Adipocyte (in vitro differentiated cells): ENCODE data around the gene GPR45.
A peak's percentile ranks its signal among the peaks of the same experiment; 100 is the strongest.

Source experiments
- DNase-seq: peaks from one replicate; pipeline ENCODE4 v3.0.0-alpha.2; 2015; ENCODE audit warnings: low read depth
- H3K27me3 ChIP-seq: replicated peaks from 2 replicates; pipeline ENCODE4 v1.7.0; 2013; ENCODE audit warnings: mild to moderate bottlenecking, low read length, moderate library complexity; ENCODE audit not compliant: control insufficient read depth, insufficient read depth
- H3K36me3 ChIP-seq: 2 replicates; pipeline ENCODE4 v1.7.0; 2013; ENCODE audit warnings: low read length, mild to moderate bottlenecking, moderate library complexity; ENCODE audit not compliant: control insufficient read depth, insufficient read depth, severe bottlenecking
- H3K4me1 ChIP-seq: 2 replicates; pipeline ENCODE4 v1.7.0; 2013; ENCODE audit warnings: mild to moderate bottlenecking, low read length, moderate library complexity; ENCODE audit not compliant: control insufficient read depth, insufficient read depth
- H3K4me3 ChIP-seq: 2 replicates; pipeline ENCODE4 v1.7.0; 2013; ENCODE audit warnings: mild to moderate bottlenecking, low read length, moderate library complexity
- H3K9ac ChIP-seq: 2 replicates; pipeline ENCODE4 v1.7.0; 2013; ENCODE audit warnings: mild to moderate bottlenecking, low read length, moderate library complexity
- H3K9me3 ChIP-seq: 2 replicates; pipeline ENCODE4 v1.7.0; 2013; ENCODE audit warnings: mild to moderate bottlenecking, low read length, moderate library complexity; ENCODE audit not compliant: control insufficient read depth

Gene GPR45

GRCh38 chr2:105278654-105279053, 37.1 kb downstream of the GPR45 start:
- Histone ChIP-seq H3K27me3 (no peaks in the 10 kb centered on the region), H3K4me3 (no peak overlapping the region), H3K36me3 (peaks cover 49% of the 10 kb centered on the region), H3K9me3 (no peaks in the 10 kb centered on the region), H3K9ac (no peak overlapping the region), H3K4me1 (peaks cover 9% of the 10 kb centered on the region)
- no peak for DNase-seq

GRCh38 chr2:105279126-105279525, 37.6 kb downstream of the GPR45 start:
- Histone ChIP-seq H3K9ac (no peak overlapping the region), H3K36me3 (peaks cover 47% of the 10 kb centered on the region), H3K4me3 (no peak overlapping the region), H3K4me1 (peaks cover 9% of the 10 kb centered on the region), H3K27me3 (no peaks in the 10 kb centered on the region), H3K9me3 (no peaks in the 10 kb centered on the region)
- DNase-seq = peak; percentile 17

DNA sequence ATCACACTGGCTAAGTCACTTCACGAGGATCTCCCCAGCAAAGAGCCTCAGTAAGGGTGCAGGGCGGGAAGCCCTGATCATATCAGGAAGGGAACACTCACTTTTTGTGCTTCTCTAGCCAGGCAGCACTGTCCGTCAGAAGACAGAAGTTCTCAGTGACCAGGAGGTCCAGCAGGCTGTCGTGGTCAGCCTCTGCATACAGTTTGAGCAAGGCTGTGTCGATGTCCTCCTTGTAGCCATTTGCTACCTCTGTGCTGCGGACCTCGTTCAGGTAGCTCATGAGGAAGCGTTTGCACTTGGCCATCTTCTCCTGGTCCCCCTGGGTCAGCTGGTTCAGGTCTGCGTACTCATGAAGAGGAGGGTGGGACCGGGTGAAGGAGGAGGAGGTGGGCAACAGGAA, 38.7 kb downstream of the GPR45 start:
- Histone ChIP-seq H3K4me3 (no peak overlapping the region), H3K4me1 (peaks cover 9% of the 10 kb centered on the region), H3K9me3 (no peaks in the 10 kb centered on the region), H3K27me3 (no peaks in the 10 kb centered on the region), H3K36me3 (peaks cover 47% of the 10 kb centered on the region), H3K9ac (no peak overlapping the region)
- no peak for DNase-seq

DNA sequence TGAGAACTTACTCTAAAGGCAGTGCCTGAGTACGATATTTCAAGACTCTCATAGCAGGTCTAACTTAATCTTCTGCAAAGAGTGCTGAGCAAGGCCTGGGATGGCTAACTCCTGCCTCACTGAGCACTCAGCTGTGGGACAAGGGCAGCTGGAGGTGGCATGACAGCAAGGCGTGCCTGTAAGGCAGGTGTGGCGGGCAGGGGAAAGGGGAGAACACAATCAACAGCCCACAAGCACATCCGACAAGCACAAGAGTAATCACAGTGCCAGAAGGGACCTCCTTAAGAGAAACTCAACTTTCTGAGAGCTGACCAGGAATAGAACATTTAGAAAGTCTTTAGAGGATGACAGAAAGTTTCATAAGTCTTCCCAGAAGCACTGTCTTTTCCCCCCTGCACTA, 42.0 kb downstream of the GPR45 start:
- Histone ChIP-seq H3K27me3 (no peaks in the 10 kb centered on the region), H3K4me1 (peaks cover 9% of the 10 kb centered on the region), H3K9me3 (no peaks in the 10 kb centered on the region), H3K9ac (no peak overlapping the region), H3K4me3 (no peak overlapping the region), H3K36me3 (peaks cover 41% of the 10 kb centered on the region)
- no peak for DNase-seq

GRCh38 chr2:105287692-105288091, 46.1 kb downstream of the GPR45 start:
- Histone ChIP-seq H3K4me3 (no peak overlapping the region), H3K9me3 (no peaks in the 10 kb centered on the region), H3K36me3 (peaks cover 57% of the 10 kb centered on the region), H3K27me3 (no peaks in the 10 kb centered on the region), H3K4me1 (peaks cover 5% of the 10 kb centered on the region), H3K9ac (no peak overlapping the region)
- DNase-seq = peak; percentile 49

DNA sequence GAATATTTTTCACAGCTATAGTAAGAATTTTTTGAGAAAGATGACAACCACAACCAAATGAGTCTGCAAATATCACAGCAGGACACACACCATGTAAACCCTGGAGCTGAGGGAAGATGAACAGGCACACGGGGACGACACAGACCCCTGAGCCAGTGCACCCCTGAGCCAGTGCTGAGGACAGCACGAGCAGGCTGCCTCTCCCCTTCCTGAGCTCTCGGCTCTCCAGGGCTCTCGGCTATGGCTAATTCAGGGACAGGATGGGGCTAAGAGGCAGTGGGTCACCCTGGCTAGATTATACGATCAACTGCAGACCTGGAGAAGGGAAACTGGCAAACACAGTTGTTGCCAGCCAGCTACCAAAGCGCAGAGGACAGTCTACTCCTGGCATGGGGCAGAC, 46.6 kb downstream of the GPR45 start:
- H3K4me3 ChIP-seq = no peak overlapping the region
- DNase-seq = no peak
- H3K9ac ChIP-seq = no peak overlapping the region
- peaks cover 57% of the 10 kb centered on the region for H3K36me3 ChIP-seq
- no peaks in the 10 kb centered on the region for H3K27me3 ChIP-seq
- H3K4me1 ChIP-seq = peaks cover 5% of the 10 kb centered on the region
- no peaks in the 10 kb centered on the region for H3K9me3 ChIP-seq

- peaks cover 48% of the 10 kb centered on the region for H3K36me3 ChIP-seq
- H3K9me3 ChIP-seq = no peaks in the 10 kb centered on the region
- peaks cover 5% of the 10 kb centered on the region for H3K4me1 ChIP-seq
- DNase-seq = no peak
- H3K9ac ChIP-seq = no peak overlapping the region
- H3K27me3 ChIP-seq = no peaks in the 10 kb centered on the region
- H3K4me3 ChIP-seq = no peak overlapping the region
Measured at GRCh38 chr2:105290981-105291660, 49.6 kb downstream of the GPR45 start.

DNA sequence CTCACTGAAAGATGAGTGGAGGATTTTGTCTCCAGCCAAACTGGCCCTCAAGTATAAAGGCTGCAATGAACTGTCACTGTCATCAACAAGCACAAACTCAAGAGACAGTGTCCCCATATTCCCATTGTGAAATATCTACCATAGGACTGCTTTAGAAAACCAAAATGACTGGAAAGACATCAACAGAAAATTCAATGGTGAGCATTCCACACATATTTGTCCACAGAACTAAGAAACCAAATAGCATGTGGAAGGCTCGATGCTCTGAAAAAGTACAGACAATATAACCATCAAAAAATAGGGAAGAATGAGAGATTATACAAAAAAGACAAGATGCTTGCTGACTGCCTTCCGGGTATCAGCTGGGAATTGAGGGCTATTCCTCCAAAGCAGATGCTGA, 50.4 kb downstream of the GPR45 start:
- Histone ChIP-seq H3K36me3 (peaks cover 51% of the 10 kb centered on the region), H3K27me3 (no peaks in the 10 kb centered on the region), H3K4me3 (no peak overlapping the region), H3K4me1 (peaks cover 5% of the 10 kb centered on the region), H3K9me3 (no peaks in the 10 kb centered on the region), H3K9ac (no peak overlapping the region)
- peak; percentile 48 for DNase-seq
